ENCODE results near the gene NRXN3.

GRCh38 chr14:79911744-79912143 lies 1741.6 kb downstream of the NRXN3 start:
- no peak for TF ChIP-seq CTCF (IDR thresholded peaks at IDR 0.05; ENCODE audit: poor library complexity, severe bottlenecking)
- no peak for TF ChIP-seq TAF1 (IDR thresholded peaks at IDR 0.05; ENCODE audit: low read depth)
- no peak for TF ChIP-seq POLR2AphosphoS5 (IDR thresholded peaks at IDR 0.05)
- no peak for TF ChIP-seq RAD21 (conservative IDR thresholded peaks at IDR 0.05)
- TF ChIP-seq SMC3 (conservative IDR thresholded peaks at IDR 0.05; ENCODE audit: poor library complexity) = no peak
- TF ChIP-seq EZH2 (IDR thresholded peaks at IDR 0.05; ENCODE audit: borderline replicate concordance, insufficient read depth, low read length, poor library complexity, severe bottlenecking) = no peak
- no peak for TF ChIP-seq EP300 (conservative IDR thresholded peaks at IDR 0.05; ENCODE audit: poor library complexity, severe bottlenecking)
- TF ChIP-seq MXI1 (conservative IDR thresholded peaks at IDR 0.05; ENCODE audit: poor library complexity, severe bottlenecking) = no peak
- TF ChIP-seq REST (IDR thresholded peaks at IDR 0.05; ENCODE audit: borderline replicate concordance) = no peak
